Adipocyte (in vitro differentiated cells): Measurements from ENCODE around the gene MXD3.
"Not testable (repeated sequence)": the region's sequence is repeated elsewhere in the genome, so short reads cannot be mapped to it uniquely, and the experiment has no call there.

Experiments used
- DNase-seq: peaks from one replicate; pipeline ENCODE4 v3.0.0-alpha.2; 2015; ENCODE audit warnings: low read depth
- H3K27me3 ChIP-seq: replicated peaks from 2 replicates; pipeline ENCODE4 v1.7.0; 2013; ENCODE audit warnings: mild to moderate bottlenecking, low read length, moderate library complexity; ENCODE audit not compliant: control insufficient read depth, insufficient read depth
- H3K36me3 ChIP-seq: 2 replicates; pipeline ENCODE4 v1.7.0; 2013; ENCODE audit warnings: low read length, mild to moderate bottlenecking, moderate library complexity; ENCODE audit not compliant: control insufficient read depth, insufficient read depth, severe bottlenecking
- H3K4me1 ChIP-seq: 2 replicates; pipeline ENCODE4 v1.7.0; 2013; ENCODE audit warnings: mild to moderate bottlenecking, low read length, moderate library complexity; ENCODE audit not compliant: control insufficient read depth, insufficient read depth
- H3K4me3 ChIP-seq: 2 replicates; pipeline ENCODE4 v1.7.0; 2013; ENCODE audit warnings: mild to moderate bottlenecking, low read length, moderate library complexity
- H3K9ac ChIP-seq: 2 replicates; pipeline ENCODE4 v1.7.0; 2013; ENCODE audit warnings: mild to moderate bottlenecking, low read length, moderate library complexity
- H3K9me3 ChIP-seq: 2 replicates; pipeline ENCODE4 v1.7.0; 2013; ENCODE audit warnings: mild to moderate bottlenecking, low read length, moderate library complexity; ENCODE audit not compliant: control insufficient read depth

Gene MXD3

DNA sequence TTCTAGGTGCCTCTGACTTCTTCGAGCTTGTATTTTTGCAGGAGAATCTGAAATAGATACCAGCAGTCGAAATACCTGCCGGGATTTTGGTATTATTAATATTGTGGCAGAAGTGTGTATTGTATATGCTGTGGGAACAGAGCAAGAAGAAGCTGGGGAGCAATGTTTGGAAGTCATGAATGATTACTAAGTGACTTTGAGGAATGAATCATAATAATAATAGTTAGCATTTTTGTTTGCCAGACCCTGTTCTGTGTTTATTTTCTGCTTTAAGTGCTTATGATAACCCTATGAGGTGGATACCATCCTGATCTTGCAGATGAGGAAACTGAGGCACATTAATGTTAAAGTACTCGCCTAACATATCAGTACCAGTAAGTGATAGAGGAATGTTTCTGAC is 40.6 kb downstream of the MXD3 start:
- Histone ChIP-seq H3K4me3 (no peak overlapping the region), H3K4me1 (peaks cover 24% of the 10 kb centered on the region), H3K27me3 (no peaks in the 10 kb centered on the region), H3K9me3 (no peaks in the 10 kb centered on the region), H3K9ac (no peak overlapping the region), H3K36me3 (peaks cover 65% of the 10 kb centered on the region)
- peak; percentile 3 for DNase-seq

DNA sequence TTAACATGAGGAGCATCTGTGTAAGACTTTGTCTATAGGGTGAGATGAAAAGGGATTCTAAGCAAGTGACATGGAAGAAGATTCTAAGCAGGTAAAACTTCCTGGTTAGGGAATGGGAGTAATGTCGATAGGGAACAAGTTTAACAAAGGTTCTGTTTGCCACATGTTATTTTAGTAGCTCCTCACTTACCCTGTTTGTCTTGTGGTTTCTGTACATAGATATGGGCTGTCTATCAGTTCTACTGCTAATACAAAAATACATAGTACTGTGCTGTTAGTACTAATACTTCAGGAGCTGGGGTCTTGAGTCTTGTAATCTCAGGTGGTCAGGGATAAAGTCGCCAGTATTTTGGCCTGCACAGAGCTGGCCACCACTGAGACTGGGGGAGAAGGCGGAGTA is 41.0 kb downstream of the MXD3 start:
- peaks cover 65% of the 10 kb centered on the region for H3K36me3 ChIP-seq
- H3K27me3 ChIP-seq: no peaks in the 10 kb centered on the region
- H3K4me1 ChIP-seq: peaks cover 24% of the 10 kb centered on the region
- DNase-seq: no peak
- H3K9me3 ChIP-seq: no peaks in the 10 kb centered on the region
- H3K4me3 ChIP-seq: no peak overlapping the region
- no peak overlapping the region for H3K9ac ChIP-seq

DNA sequence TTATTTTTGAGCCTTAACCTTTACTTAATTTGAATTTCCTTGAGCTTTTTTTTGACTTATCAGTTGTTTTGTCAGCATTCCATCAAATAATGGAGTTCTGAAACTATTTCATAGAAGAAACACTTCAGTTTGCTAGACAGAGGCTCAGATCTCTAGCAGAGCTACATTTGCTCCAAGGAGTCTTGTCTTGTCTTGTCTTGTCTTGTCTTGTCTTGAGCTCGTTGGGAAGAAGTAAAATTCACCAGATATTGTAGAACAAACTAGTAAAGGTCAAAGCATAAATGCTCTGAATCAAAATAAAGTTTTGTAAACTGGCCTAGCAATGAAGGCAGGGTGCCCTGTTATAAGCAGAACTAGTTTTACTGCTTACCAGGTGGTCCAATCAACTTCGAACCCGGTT is 41.7 kb downstream of the MXD3 start:
- Histone ChIP-seq H3K4me3 (no peak overlapping the region), H3K4me1 (peaks cover 24% of the 10 kb centered on the region), H3K9ac (no peak overlapping the region), H3K36me3 (peaks cover 63% of the 10 kb centered on the region), H3K27me3 (no peaks in the 10 kb centered on the region), H3K9me3 (no peaks in the 10 kb centered on the region)
- no peak for DNase-seq

DNA sequence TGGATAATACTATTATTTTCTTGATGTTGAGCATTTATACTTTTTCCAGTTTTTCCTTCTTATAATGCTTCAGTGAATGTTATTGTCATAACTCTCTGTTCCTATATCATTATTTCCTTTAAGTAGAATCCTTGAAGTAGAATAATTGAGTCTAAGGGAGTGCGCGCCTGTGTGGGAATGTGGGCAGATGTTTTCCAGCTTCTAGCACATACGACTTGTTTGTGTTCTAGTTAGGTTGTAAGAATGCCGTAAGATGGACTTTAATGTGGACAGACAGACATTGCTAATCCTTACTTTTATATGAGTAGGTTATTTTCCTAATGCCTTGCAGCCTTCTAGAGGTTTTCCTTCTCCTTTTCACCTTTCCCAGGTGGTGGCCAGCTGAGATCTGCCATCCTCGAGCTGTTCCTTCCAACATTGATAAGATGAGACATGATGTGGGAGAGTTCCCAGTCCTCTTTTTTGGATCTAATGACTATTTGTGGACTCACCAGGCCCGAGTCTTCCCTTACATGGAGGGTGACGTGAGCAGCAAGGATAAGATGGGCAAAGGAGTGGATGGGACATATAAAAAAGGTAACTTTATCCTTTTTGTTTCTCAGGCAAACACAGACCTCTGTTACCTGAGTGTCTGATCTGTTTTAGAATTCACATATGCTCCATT is 42.3 kb downstream of the MXD3 start:
- Histone ChIP-seq H3K27me3 (no peaks in the 10 kb centered on the region), H3K4me3 (no peak overlapping the region), H3K9me3 (no peaks in the 10 kb centered on the region), H3K9ac (no peak overlapping the region), H3K4me1 (peaks cover 24% of the 10 kb centered on the region), H3K36me3 (peaks cover 58% of the 10 kb centered on the region)
- DNase-seq: no peak

DNA sequence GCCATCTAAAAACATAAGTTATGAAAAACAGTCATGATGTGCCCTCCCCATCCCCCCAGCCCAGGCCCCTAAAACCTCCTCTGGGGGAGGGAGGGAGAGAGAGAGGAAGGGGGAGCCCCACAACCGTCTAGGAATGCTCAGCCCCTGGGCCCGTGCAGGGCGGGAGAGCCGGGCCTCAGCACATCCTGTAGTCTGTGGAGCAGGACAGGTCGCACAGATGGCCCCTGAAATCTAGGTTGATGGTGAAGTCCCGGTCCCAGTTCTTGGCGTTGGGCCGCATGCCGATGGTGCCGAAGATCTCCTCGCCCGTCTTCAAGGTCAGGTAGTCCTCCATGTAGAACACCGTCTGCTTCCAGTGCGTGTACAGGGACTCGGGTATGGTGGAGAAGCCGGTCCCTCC is 46.3 kb downstream of the MXD3 start:
- Histone ChIP-seq H3K4me1 (peaks cover 21% of the 10 kb centered on the region), H3K27me3 (no peaks in the 10 kb centered on the region), H3K9me3 (no peaks in the 10 kb centered on the region), H3K9ac (no peak overlapping the region), H3K36me3 (peaks cover 60% of the 10 kb centered on the region), H3K4me3 (no peak overlapping the region)
- no peak for DNase-seq

DNA sequence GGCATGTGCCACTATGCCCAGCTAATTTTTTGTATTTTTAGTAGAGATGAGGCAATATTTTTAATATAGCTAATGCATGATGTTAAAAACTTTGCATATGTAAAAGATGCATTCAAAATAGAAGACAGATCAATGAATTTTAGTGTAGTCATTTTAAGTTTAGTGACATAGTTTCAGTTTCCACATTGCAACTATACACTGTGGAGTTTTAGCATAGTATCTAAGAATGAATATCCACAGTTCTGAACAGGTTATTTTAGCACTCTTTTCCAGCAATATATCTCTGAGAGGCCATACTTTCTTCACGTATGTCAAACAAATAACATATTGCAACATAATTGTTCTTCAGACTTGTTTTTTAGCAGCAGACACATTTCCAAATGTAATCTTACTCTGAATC is 47.5 kb downstream of the MXD3 start:
- H3K36me3 ChIP-seq: peaks cover 58% of the 10 kb centered on the region

DNA sequence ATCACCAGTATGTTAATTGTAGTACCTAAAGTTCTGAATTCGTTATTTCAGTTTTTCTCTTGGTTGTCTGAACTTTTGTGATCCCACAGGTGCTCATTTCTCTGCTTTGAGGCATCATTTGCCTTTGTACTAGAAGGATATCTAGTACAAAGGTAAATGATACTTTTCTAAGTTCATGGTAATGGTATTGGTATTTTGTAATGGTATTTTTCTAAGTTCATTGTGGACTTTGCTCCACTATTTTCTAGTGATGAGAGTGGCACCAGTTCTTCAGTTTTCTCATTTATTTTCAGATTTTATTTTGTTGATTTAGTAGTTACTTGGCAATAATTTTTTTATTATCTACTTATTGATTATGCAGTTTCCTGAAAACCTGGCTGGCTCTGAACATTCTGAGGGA is 50.2 kb downstream of the MXD3 start:
- no peaks in the 10 kb centered on the region for H3K9me3 ChIP-seq
- H3K4me3 ChIP-seq: no peak overlapping the region
- no peak overlapping the region for H3K9ac ChIP-seq
- DNase-seq: no peak
- no peaks in the 10 kb centered on the region for H3K27me3 ChIP-seq
- no peaks in the 10 kb centered on the region for H3K4me1 ChIP-seq
- peaks cover 66% of the 10 kb centered on the region for H3K36me3 ChIP-seq

More for the DNA sequence above, 47.5 kb downstream of the MXD3 start:
- Histone ChIP-seq H3K9me3 (no peaks in the 10 kb centered on the region), H3K27me3 (no peaks in the 10 kb centered on the region), H3K4me1 (peaks cover 13% of the 10 kb centered on the region), H3K9ac (no peak overlapping the region), H3K4me3 (no peak overlapping the region)
- no peak for DNase-seq

DNA sequence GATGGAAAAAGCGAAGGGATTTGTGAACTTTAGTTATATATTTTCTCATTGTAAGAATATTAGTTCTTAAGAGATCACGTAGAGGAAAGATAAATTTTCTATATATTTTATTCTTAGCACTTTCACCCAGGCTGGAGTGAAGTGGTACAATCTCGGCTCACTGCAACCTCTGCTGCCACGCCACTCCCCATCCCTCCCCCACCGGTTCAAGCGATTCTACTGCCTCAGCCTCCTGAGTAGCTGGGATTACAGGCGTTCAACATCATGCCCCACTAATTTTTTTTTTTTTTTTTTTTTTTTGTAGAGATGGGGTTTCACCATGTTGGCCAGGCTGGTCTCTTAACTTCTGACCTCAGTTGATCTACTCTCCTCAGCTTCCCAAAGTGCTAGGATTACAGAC is 50.7 kb downstream of the MXD3 start:
- peaks cover 65% of the 10 kb centered on the region for H3K36me3 ChIP-seq
- no peak overlapping the region for H3K9ac ChIP-seq
- no peak overlapping the region for H3K4me3 ChIP-seq
- H3K27me3 ChIP-seq: no peaks in the 10 kb centered on the region
- DNase-seq: no peak
- no peaks in the 10 kb centered on the region for H3K9me3 ChIP-seq
- no peaks in the 10 kb centered on the region for H3K4me1 ChIP-seq

DNA sequence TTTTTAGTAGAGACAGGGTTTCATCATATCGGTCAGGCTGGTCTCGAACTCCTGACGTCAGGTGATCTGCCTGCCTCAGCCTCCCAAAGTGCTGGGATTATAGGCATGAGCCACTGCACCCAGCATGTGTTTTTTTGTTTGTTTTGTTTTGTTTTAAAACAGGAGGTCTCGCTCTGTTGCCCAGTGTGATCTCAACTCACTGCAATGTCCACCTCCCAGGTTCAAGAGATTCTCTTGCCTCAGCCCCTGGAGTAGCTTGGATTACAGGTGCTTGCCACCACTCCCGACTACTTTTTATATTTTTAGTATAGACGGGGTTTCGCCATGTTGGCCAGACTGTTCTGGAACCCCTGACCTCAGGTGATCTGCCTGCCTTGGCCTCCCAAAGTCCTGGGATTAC is 53.0 kb downstream of the MXD3 start:
- not testable (repeated sequence) for H3K4me3 ChIP-seq, DNase-seq

More for the DNA sequence above, 53.0 kb downstream of the MXD3 start:
- H3K9ac ChIP-seq, H3K4me1 ChIP-seq, H3K9me3 ChIP-seq, H3K27me3 ChIP-seq: not testable (repeated sequence)
- peaks cover 71% of the 10 kb centered on the region for H3K36me3 ChIP-seq
